Caco-2 (cell line): ENCODE results near the gene KRT33A. TPM values are rescaled to one million over a fixed set of nuclear protein-coding genes. Genes with fewer than 3 reads are reported as not detected.
"Not testable (repeated sequence)": the region's sequence is repeated elsewhere in the genome, so short reads cannot be mapped to it uniquely, and the experiment has no call there.

ENCODE experiments used
- BruUV-seq: library from RNA; stranded (reverse); fragments of 400-500 nt; replicated peaks from 2 replicates; lab custom pipeline; 2021; lab: Mats Ljungman, UMichigan
- CTCF ChIA-PET: fragments of 300-600 bp; sonication (Branson Sonifier 250); formaldehyde crosslinking; loops from one replicate; lab custom pipeline; 2022; ENCODE audit warnings: antibody characterized with exemption; lab: Charles Lee
- POLR2A ChIA-PET: fragments of 300-600 bp; sonication (Branson Sonifier 250); formaldehyde crosslinking; loops from one replicate; lab custom pipeline; 2022; ENCODE audit warnings: antibody characterized with exemption; lab: Charles Lee
- DNase-seq, 2 experiments: peaks; one replicate each; pipeline versions ENCODE4 v3.0.0 to v3.0.0-alpha.2; 2020 to 2022
- H3K27me3 ChIP-seq: replicated peaks from 2 replicates; pipeline ENCODE4 v1.6.0; 2011; ENCODE audit warnings: low read length; ENCODE audit not compliant: control insufficient read depth, insufficient read depth
- H3K36me3 ChIP-seq: 2 replicates; pipeline ENCODE4 v1.5.1; 2011; ENCODE audit warnings: low read length; ENCODE audit not compliant: control insufficient read depth, insufficient read depth
- H3K4me1 ChIP-seq: fragments of 250-450 bp; sonication (Bioruptor Pico); 2 replicates; pipeline ENCODE4 v1.5.1; 2020; ENCODE audit warnings: mild to moderate bottlenecking
- H3K4me3 ChIP-seq: 2 replicates; pipeline ENCODE4 v1.5.1; 2011; ENCODE audit warnings: low read depth, mild to moderate bottlenecking, control low read depth, low read length
- H3K9me3 ChIP-seq: fragments of 250-450 bp; sonication (Bioruptor Pico); 2 replicates; pipeline ENCODE4 v1.5.1; 2020; ENCODE audit warnings: mild to moderate bottlenecking, moderate library complexity
- H3K27ac Mint-ChIP-seq: one replicate; pipeline ENCODE4 v1.8.0; 2022; ENCODE audit warnings: mixed read lengths; ENCODE audit not compliant: unreplicated experiment
- H3K27me3 Mint-ChIP-seq: one replicate; pipeline ENCODE4 v1.8.0; 2022; ENCODE audit warnings: mixed read lengths; ENCODE audit not compliant: insufficient read depth, unreplicated experiment
- H3K36me3 Mint-ChIP-seq: one replicate; pipeline ENCODE4 v1.8.0; 2022; ENCODE audit warnings: mild to moderate bottlenecking, mixed read lengths; ENCODE audit not compliant: insufficient read depth, unreplicated experiment
- H3K4me1 Mint-ChIP-seq: one replicate; pipeline ENCODE4 v1.8.0; 2022; ENCODE audit warnings: low read depth, mixed read lengths; ENCODE audit not compliant: unreplicated experiment
- H3K4me3 Mint-ChIP-seq: one replicate; pipeline ENCODE4 v1.8.0; 2022; ENCODE audit warnings: mild to moderate bottlenecking, moderate library complexity, mixed read lengths; ENCODE audit not compliant: unreplicated experiment
- H3K9me3 Mint-ChIP-seq: one replicate; pipeline ENCODE4 v1.8.0; 2022; ENCODE audit warnings: mixed read lengths; ENCODE audit not compliant: unreplicated experiment
- CTCF ChIP-seq, 2 experiments: fragments of 200-600 bp in 1 of 2; IDR thresholded peaks; 1 replicate in 1 of 2; 2 replicates in 1 of 2; pipeline versions ENCODE4 v1.5.1 to v1.8.0; 2011 to 2022; ENCODE audit warnings: antibody characterized with exemption in 1 of 2, control low read depth in 1 of 2, inconsistent platforms in 1 of 2, low read depth in 1 of 2, low read length in 1 of 2, mild to moderate bottlenecking in 1 of 2, moderate library complexity in 1 of 2; ENCODE audit not compliant: insufficient read depth in 1 of 2, severe bottlenecking in 1 of 2, unreplicated experiment in 1 of 2
- intact Hi-C: fragments of 100-400 bp; cut with micrococcal nuclease; formaldehyde crosslinking; loops from one replicate; pipeline ENCODE4 v1.10.0; 2022; ENCODE audit not compliant: unreplicated experiment
- total RNA-seq: library from RNA; stranded (reverse); gene quantifications from 2 replicates; pipeline ENCODE4 v1.2.3, GENCODE V29; 2022

Gene KRT33A
- total RNA-seq, 1 experiment from 2014 or later: not detected

GRCh38 chr17:41395611-41396010 lies 45.0 kb upstream of the KRT33A start:
- intact Hi-C loops: no loop called here
- H3K9me3 Mint-ChIP-seq: no peaks in the 10 kb centered on the region
- no peaks in the 10 kb centered on the region for H3K27me3 ChIP-seq
- ChIA-PET POLR2A (no interaction called here), CTCF (no interaction called here)
- no peaks in the 10 kb centered on the region for H3K27me3 Mint-ChIP-seq
- no peaks in the 10 kb centered on the region for H3K9me3 ChIP-seq
- no peak overlapping the region for H3K4me3 ChIP-seq
- no peak for DNase-seq
- no peaks in the 10 kb centered on the region for H3K36me3 Mint-ChIP-seq
- no peak for TF ChIP-seq CTCF (IDR thresholded peaks at IDR 0.05; ENCODE audit: insufficient read depth in 1 of 2, low read depth in 1 of 2, low read length in 1 of 2, severe bottlenecking in 1 of 2, unreplicated experiment in 1 of 2)
- peaks cover 3% of the 10 kb centered on the region for H3K4me1 Mint-ChIP-seq
- H3K27ac Mint-ChIP-seq: no peak overlapping the region
- BruUV-seq: no TSS peak
- H3K4me3 Mint-ChIP-seq: no peak overlapping the region
- H3K4me1 ChIP-seq: peaks cover 10% of the 10 kb centered on the region
- no peaks in the 10 kb centered on the region for H3K36me3 ChIP-seq

- intact Hi-C loops, H3K27me3 ChIP-seq, H3K4me3 Mint-ChIP-seq, H3K36me3 ChIP-seq, H3K4me1 Mint-ChIP-seq, H3K36me3 Mint-ChIP-seq, POLR2A ChIA-PET, H3K4me3 ChIP-seq, H3K27ac Mint-ChIP-seq, CTCF ChIA-PET, H3K27me3 Mint-ChIP-seq, BruUV-seq, H3K9me3 ChIP-seq, DNase-seq, H3K9me3 Mint-ChIP-seq: not testable (repeated sequence)
- peaks cover 16% of the 10 kb centered on the region for H3K4me1 ChIP-seq
Measured at GRCh38 chr17:41395044-41395443, 44.4 kb upstream of the KRT33A start.

GRCh38 chr17:41394254-41394996 lies 43.8 kb upstream of the KRT33A start:
- CTCF ChIA-PET: no interaction called here
- H3K4me3 ChIP-seq: no peak overlapping the region
- no peaks in the 10 kb centered on the region for H3K27me3 ChIP-seq
- H3K36me3 ChIP-seq: no peaks in the 10 kb centered on the region
- intact Hi-C loops: no loop called here
- Mint-ChIP-seq H3K27me3 (no peaks in the 10 kb centered on the region), H3K4me3 (no peak overlapping the region), H3K27ac (no peak overlapping the region), H3K9me3 (no peaks in the 10 kb centered on the region), H3K36me3 (no peaks in the 10 kb centered on the region), H3K4me1 (peaks cover 15% of the 10 kb centered on the region)
- DNase-seq: no peak
- no TSS peak for BruUV-seq
- no peaks in the 10 kb centered on the region for H3K9me3 ChIP-seq
- H3K4me1 ChIP-seq: peaks cover 19% of the 10 kb centered on the region
- POLR2A ChIA-PET: no interaction called here
- no peak for TF ChIP-seq CTCF (IDR thresholded peaks at IDR 0.05; ENCODE audit: insufficient read depth in 1 of 2, low read depth in 1 of 2, low read length in 1 of 2, severe bottlenecking in 1 of 2, unreplicated experiment in 1 of 2)
